Stimulated activated CD4-positive, alpha-beta T cell treated with anti-CD3 and anti-CD28 coated beads, Interleukin-4, amount 100 ng/mL, for 48 hours (primary cell): ENCODE data around the gene COL6A6.

Experiments used
- DNase-seq, 2 donors: peaks; one replicate each; pipeline ENCODE4 v3.0.0-alpha.2; 2020; ENCODE audit warnings: low read depth in 2 of 2

COL6A6 gene, protein sequence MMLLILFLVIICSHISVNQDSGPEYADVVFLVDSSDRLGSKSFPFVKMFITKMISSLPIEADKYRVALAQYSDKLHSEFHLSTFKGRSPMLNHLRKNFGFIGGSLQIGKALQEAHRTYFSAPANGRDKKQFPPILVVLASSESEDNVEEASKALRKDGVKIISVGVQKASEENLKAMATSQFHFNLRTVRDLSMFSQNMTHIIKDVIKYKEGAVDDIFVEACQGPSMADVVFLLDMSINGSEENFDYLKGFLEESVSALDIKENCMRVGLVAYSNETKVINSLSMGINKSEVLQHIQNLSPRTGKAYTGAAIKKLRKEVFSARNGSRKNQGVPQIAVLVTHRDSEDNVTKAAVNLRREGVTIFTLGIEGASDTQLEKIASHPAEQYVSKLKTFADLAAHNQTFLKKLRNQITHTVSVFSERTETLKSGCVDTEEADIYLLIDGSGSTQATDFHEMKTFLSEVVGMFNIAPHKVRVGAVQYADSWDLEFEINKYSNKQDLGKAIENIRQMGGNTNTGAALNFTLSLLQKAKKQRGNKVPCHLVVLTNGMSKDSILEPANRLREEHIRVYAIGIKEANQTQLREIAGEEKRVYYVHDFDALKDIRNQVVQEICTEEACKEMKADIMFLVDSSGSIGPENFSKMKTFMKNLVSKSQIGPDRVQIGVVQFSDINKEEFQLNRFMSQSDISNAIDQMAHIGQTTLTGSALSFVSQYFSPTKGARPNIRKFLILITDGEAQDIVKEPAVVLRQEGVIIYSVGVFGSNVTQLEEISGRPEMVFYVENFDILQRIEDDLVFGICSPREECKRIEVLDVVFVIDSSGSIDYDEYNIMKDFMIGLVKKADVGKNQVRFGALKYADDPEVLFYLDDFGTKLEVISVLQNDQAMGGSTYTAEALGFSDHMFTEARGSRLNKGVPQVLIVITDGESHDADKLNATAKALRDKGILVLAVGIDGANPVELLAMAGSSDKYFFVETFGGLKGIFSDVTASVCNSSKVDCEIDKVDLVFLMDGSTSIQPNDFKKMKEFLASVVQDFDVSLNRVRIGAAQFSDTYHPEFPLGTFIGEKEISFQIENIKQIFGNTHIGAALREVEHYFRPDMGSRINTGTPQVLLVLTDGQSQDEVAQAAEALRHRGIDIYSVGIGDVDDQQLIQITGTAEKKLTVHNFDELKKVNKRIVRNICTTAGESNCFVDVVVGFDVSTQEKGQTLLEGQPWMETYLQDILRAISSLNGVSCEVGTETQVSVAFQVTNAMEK (N-terminal part only)

DNA sequence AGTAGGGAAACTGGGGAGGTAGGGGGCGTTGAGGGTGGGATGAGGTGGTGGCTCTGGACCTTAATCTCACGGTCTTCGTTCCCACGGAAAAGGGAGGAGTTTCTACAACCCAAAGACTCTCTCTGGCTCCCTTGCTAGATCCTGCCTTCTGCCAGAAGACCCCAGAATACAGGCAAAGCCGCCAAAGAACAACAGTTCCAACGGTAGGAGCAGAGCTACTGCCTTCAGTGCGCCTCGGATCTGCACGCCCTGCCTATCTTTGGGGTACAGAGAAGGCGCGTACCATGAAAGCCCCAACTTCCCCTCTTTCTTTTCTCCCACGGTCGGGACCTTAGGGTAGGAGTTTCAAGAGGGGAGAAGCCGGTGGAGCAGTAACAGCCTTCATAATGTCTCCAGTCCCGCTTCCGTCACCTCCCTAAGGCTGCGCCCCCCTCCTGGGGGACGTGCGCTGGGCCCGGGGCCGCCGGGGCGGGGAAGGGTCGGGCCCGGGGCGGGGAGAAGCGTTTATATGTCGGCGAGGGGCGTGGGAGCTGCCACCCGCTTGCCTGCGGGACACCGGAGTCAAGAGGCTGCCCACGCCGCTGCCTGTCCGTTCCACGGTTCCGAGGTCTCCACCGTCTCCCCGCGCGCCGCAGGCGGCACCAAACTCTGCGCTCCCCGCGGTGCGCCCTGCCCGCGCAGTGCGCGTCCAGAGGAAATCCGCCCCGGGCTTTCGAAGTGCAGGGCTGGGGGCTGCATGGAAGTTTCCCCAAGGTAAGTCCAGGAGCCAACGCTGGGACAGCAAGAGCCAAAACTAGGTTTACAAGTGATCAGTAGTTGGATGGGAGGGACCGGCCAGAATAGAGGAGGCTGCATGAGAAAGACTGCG, at the start of gene COL6A6:
Gene COL6A6, plus strand, starts transcription at position 533 of the 868 bp plus-strand sequence. CDS start 43,188 bp downstream, outside the sequence.
- DNase-seq: no peak

DNA sequence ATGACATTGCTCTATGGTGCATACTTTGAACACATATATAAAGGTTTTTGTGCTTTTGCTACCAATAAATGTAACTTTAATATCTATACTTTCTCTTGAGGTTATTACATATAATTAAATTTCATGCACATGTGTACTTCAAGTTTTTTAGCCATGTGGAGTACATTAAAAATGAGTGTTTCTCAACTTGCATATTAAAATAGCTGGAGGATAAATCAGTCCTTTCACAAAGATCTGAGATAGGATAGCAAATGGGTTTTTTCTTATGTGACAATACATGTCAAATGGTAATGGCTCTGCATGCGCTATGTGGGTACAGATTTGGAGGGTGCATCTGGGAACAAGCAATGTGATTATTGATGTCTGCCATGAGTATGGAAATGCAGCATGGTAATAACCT, 48.7 kb upstream of the COL6A6 start:
- no peak for DNase-seq

DNA sequence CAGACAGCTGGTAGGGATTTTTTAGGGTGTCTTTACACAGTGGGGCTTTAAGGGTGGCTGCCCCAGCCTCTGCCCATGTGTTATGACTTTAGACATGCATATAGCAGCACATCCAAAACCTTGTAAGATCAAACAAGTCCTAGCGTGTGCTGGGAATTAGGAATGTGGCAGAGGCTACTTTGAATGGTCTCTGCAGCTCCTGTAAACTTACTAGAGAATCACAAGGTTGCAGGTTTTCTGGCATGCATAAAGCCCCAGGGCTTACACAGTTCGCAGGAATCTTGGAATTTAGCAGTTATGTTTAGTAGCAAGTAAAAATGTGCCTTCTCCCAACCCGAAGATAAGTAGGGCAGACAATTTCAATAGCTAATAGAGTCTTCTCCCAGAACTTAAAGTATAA, 46.9 kb upstream of the COL6A6 start:
- no peak for DNase-seq

DNA sequence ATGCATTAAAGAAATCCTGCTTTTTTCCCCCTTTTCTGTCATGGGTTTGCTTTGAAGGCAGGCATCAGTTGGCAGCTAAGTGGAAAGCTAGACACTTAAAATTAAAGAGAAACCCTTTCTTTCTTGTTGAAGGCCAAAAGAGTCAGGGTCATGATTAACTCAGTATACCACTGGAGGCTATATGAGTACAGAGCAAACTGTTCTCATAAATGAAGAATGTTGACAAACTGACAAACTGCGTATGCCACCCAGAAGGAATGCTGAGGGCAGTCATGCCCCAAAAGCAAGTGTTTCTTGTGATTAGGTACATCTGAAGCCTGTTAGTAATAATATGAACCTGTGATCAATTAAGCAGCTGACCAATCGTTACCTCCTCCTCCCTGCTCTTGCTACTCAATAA, 43.6 kb upstream of the COL6A6 start:
- DNase-seq: no peak

DNA sequence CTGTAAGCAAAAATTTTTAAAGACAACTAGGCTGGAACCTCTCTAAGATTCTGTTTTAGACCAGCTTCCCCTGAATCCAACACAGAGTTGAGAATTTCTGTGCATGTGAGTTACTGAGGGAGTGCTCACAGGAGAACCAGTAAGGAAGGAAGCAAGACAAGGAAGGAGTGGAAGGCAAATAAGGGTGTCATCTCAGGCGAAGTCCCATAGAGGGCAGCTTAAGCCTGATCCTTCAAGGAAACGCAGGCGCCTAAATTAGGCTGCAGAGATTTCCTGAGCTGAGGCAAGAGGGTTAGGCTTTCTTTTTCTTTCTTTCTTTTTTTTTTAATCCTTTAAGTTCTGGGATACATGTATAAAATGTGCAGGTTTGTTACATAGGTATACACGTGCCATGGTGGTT, 36.2 kb upstream of the COL6A6 start:
- DNase-seq: no peak

DNA sequence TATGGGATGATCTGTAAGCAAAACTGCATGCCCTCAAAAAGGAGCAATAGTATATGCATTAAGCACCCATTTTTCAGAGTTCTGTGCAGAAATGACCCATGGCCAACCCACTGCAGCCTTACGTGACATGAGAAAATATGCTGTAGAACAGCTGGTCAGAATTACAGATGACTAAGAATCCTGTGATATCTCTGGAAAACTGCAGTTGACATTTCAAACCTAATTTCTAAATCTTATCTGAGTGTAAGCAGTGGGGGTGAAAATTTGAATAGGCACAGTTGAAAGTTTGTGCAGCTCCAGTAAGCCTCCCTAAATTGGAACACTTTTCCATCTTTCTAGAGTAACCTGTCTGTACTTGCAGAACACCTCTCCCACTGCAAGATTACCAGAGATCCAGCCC, 28.7 kb upstream of the COL6A6 start:
- no peak for DNase-seq

DNA sequence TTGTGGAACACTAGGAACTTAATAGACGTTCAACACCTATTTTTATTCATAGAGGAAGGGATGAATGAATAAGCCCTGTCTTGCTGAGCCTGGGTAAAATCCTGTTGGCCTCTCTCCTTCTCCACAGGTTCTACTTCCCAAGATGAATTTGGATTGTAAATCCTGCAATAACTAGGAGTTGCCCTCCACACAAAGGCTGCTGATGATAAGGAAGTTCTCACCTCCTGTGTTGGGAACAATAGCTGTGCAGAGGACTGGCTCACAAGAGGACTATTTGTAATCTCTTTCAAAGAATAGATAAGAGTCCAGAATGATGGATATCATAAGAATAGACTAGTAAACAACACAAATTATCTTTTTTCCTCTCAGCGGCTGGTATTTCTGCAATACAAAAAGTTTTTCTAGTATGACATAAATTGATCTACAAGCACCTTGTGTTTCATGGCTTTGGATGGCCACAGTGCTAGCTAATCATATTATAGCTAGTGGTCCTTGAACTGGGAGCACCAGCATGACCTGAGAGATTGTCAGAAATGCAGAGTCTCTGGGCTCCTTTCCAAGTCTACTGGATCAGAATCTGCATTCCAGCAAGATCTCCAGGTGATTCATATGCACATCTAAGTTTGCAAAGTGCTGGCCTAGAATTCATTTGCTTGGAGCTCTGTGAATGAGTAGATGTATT, 28.1 kb upstream of the COL6A6 start:
- DNase-seq: no peak

DNA sequence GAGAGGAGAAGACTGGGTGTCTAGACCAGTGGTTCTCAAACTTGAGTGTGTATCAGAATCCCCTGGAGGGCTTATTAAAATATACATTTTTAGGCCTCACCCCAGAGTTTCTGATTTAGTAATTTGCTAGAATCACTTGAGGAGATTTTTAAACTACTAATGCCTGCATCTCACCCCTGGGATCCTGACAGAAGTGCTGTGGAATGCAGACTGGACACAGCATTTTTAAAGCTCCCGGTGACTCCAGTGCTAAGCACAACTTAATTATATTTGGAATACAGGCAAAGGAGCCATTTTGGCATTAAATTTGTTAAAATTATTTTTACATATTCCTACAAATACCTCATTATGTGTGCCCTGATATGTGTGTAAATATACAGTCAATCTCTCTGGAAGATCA, 26.7 kb upstream of the COL6A6 start:
- DNase-seq: no peak

DNA sequence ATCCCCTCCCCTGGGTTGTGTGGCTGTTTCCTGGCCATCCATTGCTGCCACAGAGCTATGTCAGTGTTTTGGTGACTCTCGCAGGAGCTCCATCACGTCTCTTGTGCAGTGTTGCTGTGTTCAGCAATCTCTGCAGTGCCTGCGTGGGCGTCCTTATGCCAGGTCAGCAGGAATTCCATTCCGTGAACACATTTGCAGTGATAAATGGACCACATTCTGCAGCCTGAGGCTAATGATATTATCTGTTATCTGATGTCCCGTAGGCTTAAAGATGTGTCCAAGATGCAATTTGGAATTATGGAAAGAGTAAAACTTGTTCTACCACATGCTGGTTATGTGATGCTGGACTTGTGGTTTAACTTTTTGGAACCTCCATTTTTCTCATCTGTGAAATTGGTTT, 25.5 kb upstream of the COL6A6 start:
- no peak for DNase-seq

DNA sequence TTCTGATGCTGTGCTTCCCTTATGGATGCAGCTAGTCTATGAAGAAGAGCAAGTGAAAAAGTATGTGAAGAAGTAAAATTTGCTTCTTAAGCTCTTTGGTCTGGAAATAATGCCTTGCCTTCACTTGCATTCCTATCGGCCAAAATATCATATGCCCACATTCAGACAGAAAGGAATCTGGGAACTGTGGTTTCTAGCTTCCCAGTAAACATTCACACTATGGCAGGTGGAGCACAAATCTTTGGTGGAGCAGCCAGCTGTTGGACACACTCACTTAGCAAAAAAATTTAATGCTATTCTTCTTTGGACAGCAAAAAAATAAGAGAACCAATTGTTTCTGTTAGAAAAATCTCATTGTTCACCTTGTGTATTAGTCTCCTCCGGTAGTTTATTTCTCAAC, 12.3 kb upstream of the COL6A6 start:
- no peak for DNase-seq

DNA sequence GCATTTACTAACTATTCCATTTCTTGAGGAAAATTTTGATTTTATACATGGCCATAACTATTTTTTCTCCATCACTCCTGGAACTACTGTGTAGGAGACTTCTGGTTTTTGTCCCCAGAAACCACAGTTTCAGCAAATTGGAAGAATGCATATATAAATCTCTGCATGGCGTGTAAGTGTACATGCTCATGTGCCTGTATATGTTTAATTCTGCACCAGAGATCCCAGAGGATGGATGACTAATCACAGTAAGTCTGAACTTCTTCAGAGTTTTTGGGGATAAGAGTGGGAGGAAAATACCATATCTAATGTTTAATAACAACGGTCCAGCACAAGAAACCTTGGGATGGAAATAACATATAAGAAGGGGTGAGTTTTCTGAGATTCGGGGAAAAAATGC, 10.9 kb upstream of the COL6A6 start:
- DNase-seq: no peak

DNA sequence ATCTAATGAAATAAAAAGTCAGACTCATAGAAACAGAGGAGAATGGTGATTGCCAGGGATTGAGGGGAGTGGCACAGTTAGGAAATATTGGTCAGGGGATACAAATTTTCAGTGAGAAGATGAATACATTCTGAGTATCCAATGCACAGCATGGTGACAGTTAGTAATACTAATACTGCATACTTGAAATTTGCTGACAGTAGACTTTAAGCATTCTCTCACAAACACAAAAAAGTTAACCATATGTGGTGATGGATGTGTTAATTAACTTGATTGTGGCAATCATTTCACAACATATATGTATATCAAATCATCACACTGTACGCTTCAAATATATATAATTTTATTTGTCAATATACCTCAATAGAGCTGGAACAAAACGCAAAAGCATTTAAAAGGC, 9.2 kb upstream of the COL6A6 start:
- DNase-seq: no peak

DNA sequence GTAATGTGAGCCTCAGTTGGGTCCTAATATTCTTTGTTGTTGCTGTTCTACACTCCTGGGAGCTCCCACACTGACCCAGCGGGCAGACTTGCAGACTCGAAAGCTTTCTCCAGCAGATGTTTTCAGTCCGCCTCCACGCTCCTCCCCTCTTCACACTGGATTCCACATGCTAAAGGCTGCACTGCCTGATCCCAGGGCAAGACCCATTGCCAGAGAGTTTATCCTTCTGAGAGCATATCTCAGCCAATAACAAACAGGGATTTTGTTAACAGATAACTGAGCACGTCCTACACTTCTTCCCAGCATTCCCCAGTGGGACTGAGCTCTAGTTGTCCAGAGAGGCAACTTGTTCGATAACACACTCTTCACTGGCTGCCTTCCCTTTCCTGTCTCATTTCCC, 8.0 kb upstream of the COL6A6 start:
- DNase-seq: no peak

DNA sequence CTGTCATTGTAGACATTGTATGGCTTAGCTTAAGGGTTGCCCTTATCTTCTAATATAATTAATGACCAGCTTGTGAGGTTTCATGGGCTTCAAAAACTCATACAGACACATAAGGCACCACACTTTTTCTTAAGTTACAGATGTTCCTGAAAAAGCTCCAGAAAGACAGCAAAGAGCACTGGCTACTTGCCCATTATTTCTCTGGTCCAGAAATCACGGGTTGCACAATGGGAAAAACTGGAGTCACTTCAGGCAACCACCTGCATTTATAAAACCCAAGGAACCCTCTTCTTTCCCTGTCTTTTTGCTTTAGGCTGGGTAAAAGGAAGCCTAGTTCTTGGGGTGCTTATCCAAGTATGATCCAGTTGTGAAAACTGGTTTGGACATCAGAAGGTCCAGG, 2.3 kb upstream of the COL6A6 start:
- no peak for DNase-seq

DNA sequence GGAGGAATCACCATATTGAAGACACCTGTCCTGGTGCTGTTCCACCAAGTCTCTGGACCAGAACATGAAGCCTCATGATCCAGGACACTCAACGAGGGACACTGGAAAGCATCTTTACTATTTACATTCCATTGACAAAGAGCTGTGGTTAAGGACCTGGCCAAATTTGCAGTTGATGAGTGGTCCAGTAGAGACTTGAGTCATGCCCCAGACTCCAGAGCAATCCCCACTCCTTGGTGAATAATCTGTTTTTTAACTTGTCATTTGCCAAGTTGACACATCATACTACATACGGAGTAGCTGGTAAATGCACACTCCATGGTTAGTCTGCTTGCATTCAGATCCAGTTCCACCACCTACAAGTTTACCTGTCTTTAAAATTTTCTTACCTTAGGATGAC, 1.2 kb upstream of the COL6A6 start:
- no peak for DNase-seq

DNA sequence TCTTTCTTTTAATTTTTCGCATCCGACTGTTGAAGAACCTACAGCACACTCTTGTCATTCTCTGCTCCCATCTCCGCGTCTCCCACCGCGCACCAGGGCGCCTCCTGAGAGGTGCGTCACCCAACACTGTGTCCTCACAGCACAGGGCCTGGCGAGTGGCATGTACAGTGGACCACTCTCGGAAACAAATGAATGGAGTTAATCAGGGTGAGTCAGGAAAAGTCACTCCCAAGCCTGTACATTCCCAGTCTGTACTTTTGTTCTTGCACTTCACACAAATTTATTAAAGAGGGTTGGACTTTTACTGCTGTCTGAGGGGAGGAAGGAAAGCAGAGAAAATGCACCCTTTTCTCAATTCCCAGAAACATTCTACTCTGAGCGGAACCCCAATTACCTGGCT, 625 bp downstream of the COL6A6 start:
- no peak for DNase-seq

DNA sequence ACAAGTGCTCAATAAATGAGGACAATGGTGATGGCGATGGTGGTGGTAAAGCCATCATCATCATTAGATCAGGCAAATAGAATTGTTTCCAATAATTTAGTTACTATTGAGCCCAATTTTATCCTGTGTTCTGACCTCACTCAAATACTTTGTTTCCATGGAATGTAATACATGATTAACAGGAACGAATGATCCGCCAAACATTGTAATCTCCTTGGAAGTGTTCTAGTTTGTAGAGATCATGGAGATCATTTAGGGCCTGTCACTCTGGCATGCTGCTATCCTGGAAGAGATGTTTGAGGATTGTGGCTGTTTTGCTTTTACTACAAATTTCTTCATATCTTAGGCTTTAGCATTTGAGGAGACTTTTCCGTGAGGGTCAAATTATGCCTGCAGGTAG, 2.8 kb downstream of the COL6A6 start:
- DNase-seq: no peak

DNA sequence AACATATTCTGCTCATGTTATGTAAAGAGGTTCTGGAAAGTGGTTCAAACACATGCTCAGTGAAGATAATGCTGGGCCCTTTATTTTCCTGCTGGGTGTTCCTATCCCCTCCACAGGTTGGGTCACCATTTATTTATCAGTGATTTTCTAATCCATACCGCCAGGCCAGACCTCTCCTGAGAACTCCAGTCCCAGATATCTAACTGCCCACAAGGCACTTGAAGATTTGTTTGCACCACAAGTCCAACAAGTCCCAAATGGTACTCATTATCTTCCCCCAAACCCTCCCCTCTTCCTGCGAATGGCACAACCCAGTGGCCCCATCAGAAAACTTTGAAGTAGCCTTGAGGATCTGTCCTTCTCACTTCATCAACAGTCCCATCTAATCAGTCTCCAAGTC, 5.4 kb downstream of the COL6A6 start:
- DNase-seq: no peak

DNA sequence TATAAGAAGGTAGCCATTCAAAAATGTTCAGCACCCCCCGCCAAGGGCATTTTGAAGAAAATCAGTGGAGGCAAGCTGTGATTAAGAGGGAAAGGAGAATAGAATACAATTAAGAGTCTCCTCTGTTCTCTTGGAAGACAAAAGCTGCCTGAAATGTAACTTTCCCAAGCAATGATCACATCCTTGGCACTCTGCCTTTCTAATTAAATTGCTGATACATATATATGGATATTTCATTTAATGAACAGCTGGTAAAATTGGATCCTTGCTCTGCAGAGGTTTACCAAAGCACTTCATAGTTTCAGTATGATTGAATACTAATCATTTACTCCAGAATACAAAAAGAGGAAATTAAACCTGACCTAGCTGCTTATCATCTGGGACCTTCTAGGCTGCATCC, 10.4 kb downstream of the COL6A6 start:
- DNase-seq: no peak

DNA sequence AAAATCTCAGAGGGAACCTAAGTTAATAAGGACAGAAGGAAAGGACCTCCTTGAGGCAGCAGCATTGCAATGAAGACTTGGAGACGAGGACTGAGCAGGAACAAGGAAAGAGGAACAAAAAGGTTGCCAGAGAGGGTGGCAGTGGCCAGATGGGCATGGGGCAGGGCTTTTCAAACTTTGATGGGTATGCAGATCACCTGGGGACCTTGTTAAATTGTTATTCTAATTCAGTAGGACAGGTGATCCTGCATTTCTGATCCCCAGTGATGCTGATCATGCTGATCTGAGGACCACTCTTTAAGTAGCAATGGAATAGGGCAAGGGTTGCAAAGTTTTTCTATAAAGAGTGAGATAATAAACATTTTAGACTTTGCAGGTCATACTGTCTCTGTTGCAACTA, 11.1 kb downstream of the COL6A6 start:
- DNase-seq: no peak
